OCI-LY7 (cell line): ENCODE data around the gene ADGRL2.

Experiments
- CTCF ChIP-seq: fragments of 200-600 bp; sonication (generic); conservative IDR thresholded peaks from 2 replicates; pipeline ENCODE4 v1.5.1; 2014; ENCODE audit warnings: mild to moderate bottlenecking, antibody characterized with exemption, low read length, moderate library complexity, mixed read lengths
- EZH2phosphoT487 ChIP-seq: fragments of 200-600 bp; sonication (generic); IDR thresholded peaks from 2 replicates; pipeline ENCODE4 v1.6.1; 2018; ENCODE audit warnings: low read depth, borderline replicate concordance, mild to moderate bottlenecking, mixed run types, antibody characterized with exemption, low read length, moderate library complexity, mixed read lengths

- TF ChIP-seq CTCF: no peak
- TF ChIP-seq EZH2phosphoT487: no peak
These were observed 13.0 kb downstream of the ADGRL2 start for GRCh38 chr1:81813691-81814090.
